GM12878 (cell line): Measurements from ENCODE around the gene TARM1. TPM values are rescaled to one million over a fixed set of nuclear protein-coding genes. Genes with fewer than 3 reads are reported as not detected.

ENCODE experiments used
- ATAC-seq: fragments of 200-7000 bp; cut with Tn5 transposase; 3 replicates; pipeline ENCODE4 v1.9.1; 2020; ENCODE audit warnings: mild to moderate bottlenecking, moderate library complexity
- BruUV-seq: library from RNA; stranded (reverse); fragments of 400-500 nt; replicated peaks from 2 replicates; lab custom pipeline; 2021; lab: Mats Ljungman, UMichigan
- CTCF ChIA-PET: fragments of 300-600 bp; sonication (Branson Sonifier 250); formaldehyde crosslinking; extraction: SDS; loops from one replicate; lab custom pipeline; 2021; ENCODE audit warnings: inconsistent platforms; lab: Yijun Ruan, JAX
- POLR2A ChIA-PET: fragments of 350-600 bp; formaldehyde crosslinking; extraction: SDS; loops from one replicate; lab custom pipeline; 2021; ENCODE audit warnings: inconsistent platforms; lab: Charles Lee
- RAD21 ChIA-PET: fragments of 300-600 bp; sonication (Branson Sonifier 250); formaldehyde crosslinking; loops from one replicate; lab custom pipeline; 2023; ENCODE audit warnings: antibody characterized with exemption; ENCODE audit not compliant: unreplicated experiment; lab: Charles Lee
- SMC1A ChIA-PET: fragments of 300-600 bp; sonication (Branson Sonifier 250); formaldehyde crosslinking; loops from one replicate; lab custom pipeline; 2023; ENCODE audit not compliant: unreplicated experiment, uncharacterized antibody; lab: Charles Lee
- DNase-seq: peaks from one replicate; pipeline ENCODE4 v3.0.0-alpha.2; 2011; ENCODE audit warnings: low read depth, low spot score
- FAIRE-seq: peaks from 3 replicates; lab custom pipeline; 2011; peaks lifted over from hg19 to GRCh38; lab: Jason Lieb, UNC
- H2AFZ ChIP-seq: 2 replicates; pipeline ENCODE4 v1.6.0; 2011; ENCODE audit warnings: low read depth, low read length, control low read depth; ENCODE audit not compliant: control insufficient read depth
- H3K27ac ChIP-seq: 2 replicates; pipeline ENCODE4 v1.5.1; 2011; ENCODE audit warnings: control low read depth; ENCODE audit not compliant: control insufficient read depth, insufficient read depth
- H3K27me3 ChIP-seq, 2 experiments: replicated peaks in 1 of 2; 2 replicates each; pipeline versions ENCODE4 v1.6.0 to v1.6.1; 2011; ENCODE audit warnings: low read length in 1 of 2; ENCODE audit not compliant: control insufficient read depth in 2 of 2, insufficient read depth in 2 of 2
- H3K36me3 ChIP-seq, 2 experiments: 2 replicates each; pipeline ENCODE4 v1.5.1; 2011; ENCODE audit warnings: low read length in 1 of 2; ENCODE audit not compliant: control insufficient read depth in 2 of 2, insufficient read depth in 2 of 2
- H3K4me1 ChIP-seq: 2 replicates; pipeline ENCODE4 v1.6.1; 2011; ENCODE audit warnings: mild to moderate bottlenecking, low read length, moderate library complexity, mixed read lengths; ENCODE audit not compliant: control insufficient read depth, insufficient read depth
- H3K4me2 ChIP-seq: 2 replicates; pipeline ENCODE4 v1.6.0; 2011; ENCODE audit warnings: control low read depth; ENCODE audit not compliant: control insufficient read depth, insufficient read depth
- H3K4me3 ChIP-seq: fragments of 200-600 bp; sonication (generic); 2 replicates; pipeline ENCODE4 v1.5.1; 2016
- H3K79me2 ChIP-seq: 2 replicates; pipeline ENCODE4 v1.6.0; 2011; ENCODE audit warnings: low read length; ENCODE audit not compliant: control insufficient read depth, insufficient read depth
- H3K9ac ChIP-seq: 2 replicates; pipeline ENCODE4 v1.8.0; 2011; ENCODE audit warnings: low read length, control low read depth, mixed read lengths; ENCODE audit not compliant: control insufficient read depth, insufficient read depth
- H3K9me3 ChIP-seq: replicated peaks from 3 replicates; pipeline ENCODE4 v1.5.1; 2011; ENCODE audit warnings: mild to moderate bottlenecking, low read length; ENCODE audit not compliant: control insufficient read depth, insufficient read depth
- H4K20me1 ChIP-seq: 2 replicates; pipeline ENCODE4 v1.6.0; 2011; ENCODE audit not compliant: control insufficient read depth, insufficient read depth
- CBX5 ChIP-seq: sonication (generic); IDR thresholded peaks from 2 replicates; pipeline ENCODE4 v1.6.1; 2016; ENCODE audit warnings: low read depth, moderate library complexity, mild to moderate bottlenecking, inconsistent platforms
- CREM ChIP-seq: IDR thresholded peaks from 2 replicates; pipeline ENCODE4 v1.6.1; 2014; ENCODE audit warnings: antibody characterized with exemption, low read depth
- ETV6 ChIP-seq, 2 experiments: fragments of 450-650 bp in 1 of 2; IDR thresholded peaks in 1 of 2; conservative IDR thresholded peaks in 1 of 2; 2 replicates each; pipeline ENCODE4 v1.6.1; 2014; ENCODE audit warnings: antibody characterized with exemption in 1 of 2, borderline replicate concordance in 1 of 2, low read depth in 1 of 2, mild to moderate bottlenecking in 1 of 2, moderate library complexity in 1 of 2
- IKZF2 ChIP-seq, 2 experiments: fragments of 450-650 bp; IDR thresholded peaks; 2 replicates each; pipeline ENCODE4 v1.6.1; 2017; ENCODE audit warnings: mild to moderate bottlenecking in 2 of 2, moderate library complexity in 2 of 2
- RAD21 ChIP-seq: IDR thresholded peaks from 2 replicates; pipeline ENCODE4 v1.6.1; 2011; ENCODE audit warnings: mild to moderate bottlenecking, low read depth, low read length, moderate library complexity; ENCODE audit not compliant: insufficient read depth
- SUZ12 ChIP-seq: fragments of 200-600 bp; sonication (generic); IDR thresholded peaks from one replicate; pipeline ENCODE4 v1.6.1; 2018; ENCODE audit warnings: antibody characterized with exemption, mild to moderate bottlenecking; ENCODE audit not compliant: unreplicated experiment
- WGBS: methylation state at CpG from one replicate; pipeline ENCODE4 v1.1.6; 2016; ENCODE audit warnings: low lambda C conversion rate; ENCODE audit not compliant: insufficient replicate concordance, insufficient coverage; ENCODE audit errors: missing lambda C conversion rate; 5-methylcytosine and 5-hydroxymethylcytosine counted together
- in situ Hi-C: fragments of 300-500 bp; cut with MboI; formaldehyde crosslinking; loops from 9 replicates; pipeline ENCODE4 v1.14.3; 2018; ENCODE audit warnings: mixed read lengths
- intact Hi-C: fragments of 100-400 bp; cut with micrococcal nuclease; formaldehyde crosslinking; loops from one replicate; pipeline ENCODE4 v1.14.2; 2022; ENCODE audit not compliant: unreplicated experiment
- polyA plus RNA-seq, 11 experiments: library from polyadenylated mRNA; depleted of rRNA in 4 of 11; unstranded in 6 of 11; stranded (reverse) in 5 of 11; fragments of >200 nt; fragmentation: Nextera tagmentation in 4 of 11; fragmentation: Illumina TruSeq in 1 of 11; extraction: Ambion mirVana in 4 of 11; extraction: Trizol in 1 of 11; gene quantifications; 1 replicate in 1 of 11; 2 replicates in 10 of 11; pipeline versions ENCODE4 v1.2.1 to v1.2.3, GENCODE V29; 2011 to 2016; ENCODE audit warnings: inconsistent platforms in 2 of 11, missing spikeins in 2 of 11, low read depth in 1 of 11
- total RNA-seq, 4 experiments: library from RNA; depleted of rRNA in 3 of 4; stranded (reverse); fragments of >200 nt in 3 of 4; fragmentation: Illumina TruSeq in 1 of 4; extraction: Trizol in 1 of 4; gene quantifications; 2 replicates each; pipeline versions ENCODE4 v1.2.1 to v1.2.3, GENCODE V29; 2013 to 2021
- TF ChIP-seq, protein P1 (sequence below), 3 experiments: IDR thresholded peaks in 2 of 3; conservative IDR thresholded peaks in 1 of 3; 2 replicates each; pipeline ENCODE4 v1.5.1; 2011; ENCODE audit warnings: low read depth in 3 of 3, low read length in 3 of 3, mild to moderate bottlenecking in 3 of 3, control low read depth in 2 of 3, moderate library complexity in 2 of 3, inconsistent platforms in 1 of 3, mixed read lengths in 1 of 3; ENCODE audit not compliant: control insufficient read depth in 2 of 3, insufficient read depth in 1 of 3; ENCODE audit errors: extremely low read depth in 1 of 3

TARM1 gene
- total and polyA plus RNA-seq, 10 of the 15 experiments (the other 5 are each of a cell fraction or from before 2014, with no cell fraction given) = not detected

DNA sequence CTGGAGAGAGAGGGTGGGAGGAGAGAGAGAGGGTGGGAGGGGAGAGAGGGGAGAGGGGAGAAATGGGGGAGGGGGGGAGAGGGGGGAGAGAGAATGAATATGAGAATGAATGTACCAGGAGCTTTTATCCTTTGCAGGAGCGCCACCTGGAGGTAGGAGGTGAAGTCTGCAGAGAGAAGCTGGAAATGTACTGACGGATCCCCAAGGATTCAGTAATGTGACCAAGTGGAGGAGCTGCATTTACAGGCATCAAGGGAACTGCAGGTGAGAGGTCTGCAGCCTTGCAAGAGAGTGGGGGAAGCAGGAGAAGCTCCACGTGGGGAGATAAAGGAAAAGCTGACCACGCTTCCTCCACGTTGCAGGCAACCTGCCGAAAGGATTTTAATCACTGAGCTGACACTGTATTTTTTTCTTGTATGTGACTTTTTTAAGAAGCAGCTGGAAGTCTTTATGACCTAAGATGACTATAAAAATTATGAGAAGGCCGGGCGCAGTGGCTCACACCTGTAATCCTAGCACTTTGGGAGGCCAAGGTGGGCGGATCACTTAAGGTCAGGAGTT, 51.2 kb downstream of the TARM1 start:
- no peak for FAIRE-seq
- in situ Hi-C loops (loop anchor here (10.0 kb wide), 2 partner anchors 605 to 835 kb away; partner anchors contain the start of gene ZNF665), intact Hi-C loops (loop anchor here (10.0 kb wide), 1 partner anchor 605 kb away; no protein-coding TSS in a partner anchor)
- no peaks in the 10 kb centered on the region; the same call in 2 of the 3 replicates for H3K9me3 ChIP-seq
- DNase-seq = no peak
- no peaks in the 10 kb centered on the region for H3K79me2 ChIP-seq
- no peak for TF ChIP-seq CREM
- no peak for TF ChIP-seq IKZF2 (IDR thresholded peaks at IDR 0.05)
- TF ChIP-seq CBX5 = no peak
- no peak for TF ChIP-seq SUZ12
- TF ChIP-seq ETV6 (conservative IDR thresholded peaks at IDR 0.05 in 1 of 2, IDR thresholded peaks at IDR 0.05 in 1 of 2; ENCODE audit: borderline replicate concordance in 1 of 2, low read depth in 1 of 2) = no peak
- TF ChIP-seq, protein P1, sequence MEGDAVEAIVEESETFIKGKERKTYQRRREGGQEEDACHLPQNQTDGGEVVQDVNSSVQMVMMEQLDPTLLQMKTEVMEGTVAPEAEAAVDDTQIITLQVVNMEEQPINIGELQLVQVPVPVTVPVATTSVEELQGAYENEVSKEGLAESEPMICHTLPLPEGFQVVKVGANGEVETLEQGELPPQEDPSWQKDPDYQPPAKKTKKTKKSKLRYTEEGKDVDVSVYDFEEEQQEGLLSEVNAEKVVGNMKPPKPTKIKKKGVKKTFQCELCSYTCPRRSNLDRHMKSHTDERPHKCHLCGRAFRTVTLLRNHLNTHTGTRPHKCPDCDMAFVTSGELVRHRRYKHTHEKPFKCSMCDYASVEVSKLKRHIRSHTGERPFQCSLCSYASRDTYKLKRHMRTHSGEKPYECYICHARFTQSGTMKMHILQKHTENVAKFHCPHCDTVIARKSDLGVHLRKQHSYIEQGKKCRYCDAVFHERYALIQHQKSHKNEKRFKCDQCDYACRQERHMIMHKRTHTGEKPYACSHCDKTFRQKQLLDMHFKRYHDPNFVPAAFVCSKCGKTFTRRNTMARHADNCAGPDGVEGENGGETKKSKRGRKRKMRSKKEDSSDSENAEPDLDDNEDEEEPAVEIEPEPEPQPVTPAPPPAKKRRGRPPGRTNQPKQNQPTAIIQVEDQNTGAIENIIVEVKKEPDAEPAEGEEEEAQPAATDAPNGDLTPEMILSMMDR (IDR thresholded peaks at IDR 0.05 in 2 of 3, conservative IDR thresholded peaks at IDR 0.05 in 1 of 3; ENCODE audit: control insufficient read depth in 2 of 3, extremely low read depth in 1 of 3, insufficient read depth in 1 of 3, low read depth in 3 of 3, low read length in 3 of 3) = peak in 2 of 3 experiments; percentile 42 to 44; a peak in 3 of 6 replicates
- TF ChIP-seq RAD21 = peak; percentile 30; the same call in 1 of the 2 replicates
- H3K4me3 ChIP-seq = no peak overlapping the region
- no peak overlapping the region for H3K9ac ChIP-seq
- no peak overlapping the region for H2AFZ ChIP-seq
- RAD21 ChIA-PET = no interaction called here
- WGBS = 20% methylated on average over 9 of the region's 9 CpGs
- no peaks in the 10 kb centered on the region for H3K4me1 ChIP-seq
- no peaks in the 10 kb centered on the region for H4K20me1 ChIP-seq
- SMC1A ChIA-PET = interaction anchor here (0.8 kb wide), 1 partner anchor 237 kb away, joined by 4 read pairs; no protein-coding TSS in a partner anchor
- no peaks in the 10 kb centered on the region for H3K27me3 ChIP-seq
- BruUV-seq = no TSS peak
- CTCF ChIA-PET = interaction anchor here (0.7 to 1.2 kb wide), 3 partner anchors 175 to 605 kb away, joined by 3 read pairs; no protein-coding TSS in a partner anchor
- POLR2A ChIA-PET = no interaction called here
- no peak overlapping the region for H3K27ac ChIP-seq
- ATAC-seq = no peak
- H3K36me3 ChIP-seq = no peaks in the 10 kb centered on the region
- no peak overlapping the region for H3K4me2 ChIP-seq
